Heart right ventricle (tissue), 16 donors: ENCODE data around the gene MAPKAPK2. TPM values are rescaled to one million over a fixed set of nuclear protein-coding genes. Genes with fewer than 3 reads are reported as not detected.

Source experiments
- ATAC-seq, 8 donors: fragments of 200-7000 bp; cut with Tn5 transposase; one replicate each; pipeline ENCODE4 v1.9.1; 2020; ENCODE audit warnings: mild to moderate bottlenecking in 8 of 8, moderate library complexity in 8 of 8, moderate number of reproducible peaks in 1 of 8
- DNase-seq, 2 donors: peaks; one replicate each; pipeline ENCODE4 v3.0.0-alpha.2; 2020
- H3K27ac ChIP-seq, 10 donors: fragments of 200-600 bp; sonication (generic) in 2 of 10; one replicate each; pipeline versions ENCODE4 v1.5.0 to v1.8.0; 2020 to 2022; ENCODE audit warnings: mild to moderate bottlenecking in 3 of 10
- H3K27me3 ChIP-seq, 7 donors: fragments of 200-600 bp; one replicate each; pipeline ENCODE4 v1.8.0; 2021 to 2022; ENCODE audit warnings: mild to moderate bottlenecking in 2 of 7
- H3K36me3 ChIP-seq, 9 donors: fragments of 200-600 bp; sonication (generic) in 1 of 9; one replicate each; pipeline versions ENCODE4 v1.5.0 to v1.8.0; 2020 to 2022; ENCODE audit warnings: mild to moderate bottlenecking in 2 of 9
- H3K4me1 ChIP-seq, 9 donors: fragments of 200-600 bp; sonication (generic) in 1 of 9; one replicate each; pipeline versions ENCODE4 v1.5.0 to v1.8.0; 2020 to 2022; ENCODE audit warnings: mild to moderate bottlenecking in 4 of 9
- H3K4me3 ChIP-seq, 10 donors: fragments of 200-600 bp; sonication (generic) in 2 of 10; one replicate each; pipeline versions ENCODE4 v1.5.0 to v1.8.0; 2020 to 2022; ENCODE audit warnings: mild to moderate bottlenecking in 7 of 10, moderate library complexity in 2 of 10
- H3K9me3 ChIP-seq, 11 donors: fragments of 200-600 bp in 10 of 11; sonication (generic) in 2 of 11; one replicate each; pipeline versions ENCODE4 v1.5.0 to v1.8.0; 2013 to 2022; ENCODE audit warnings: mild to moderate bottlenecking in 2 of 11, control low read depth in 1 of 11, moderate library complexity in 1 of 11
- WGBS, 2 donors: extraction: QIAGEN DNeasy Blood & Tissue Kit; methylation state at CpG; one replicate each; pipeline ENCODE4 v1.1.7; 2013; ENCODE audit warnings: inconsistent platforms in 1 of 2; 5-methylcytosine and 5-hydroxymethylcytosine counted together
- intact Hi-C, 10 donors: fragments of 100-400 bp; cut with DNase I; formaldehyde crosslinking; loops; one replicate each; pipeline versions ENCODE4 v1.11.1 to v1.14.2; 2022
- polyA plus RNA-seq, 2 donors: library from polyadenylated mRNA; stranded (reverse); fragments of 200-250 nt; gene quantifications; one replicate each; pipeline ENCODE4 v1.2.3, GENCODE V29; 2013
- total RNA-seq, 10 donors: library from RNA; stranded (reverse); fragmentation: NEBNext Ultra II Directional in 3 of 10; extraction: Animal tissue kit (Norgen Biotek cat#: 25700) in 3 of 10; gene quantifications; one replicate each; pipeline versions ENCODE4 v1.2.1 to v1.2.4, GENCODE V29; 2021 to 2023
- TF ChIP-seq, protein P1 (sequence below), 9 donors: fragments of 200-600 bp; sonication (generic) in 2 of 9; IDR thresholded peaks; one replicate each; pipeline versions ENCODE4 v1.5.0 to v1.8.0; 2021 to 2022; ENCODE audit warnings: antibody characterized with exemption in 9 of 9, mild to moderate bottlenecking in 5 of 9, moderate library complexity in 1 of 9
- donor health status: Arrhythmogenic right ventricular cardiomyopathy.
- donor health status: ischemic (EF 13 %, LVEDD 7.1; RV severe dilation, severe dysfunction).
- donor health status: healthy with polysubstance abuse.
- donor health status: DM: no; HTN: yes; CAD: no.
- donor health status: DM: no; HTN: no; CAD: no.
- donor health status: ischemic (EF 25% LVEDD 6.9; RV normal size, moderate dysfunction).
- donor health status: ischemic (EF 25% LVEDD 5.7; RV mildly dilated, moderate dysfunction).
- donor health status: healthy.
- donor health status: DM: yes; HTN: yes; CAD: no.
- donor health status: Ischemic cardiomyopathy.
- donor health status: ischemic (EF 35%, LVEDD 5.7; RV mildly dilated, moderate dysfunction).
- donor health status: nonischemic (EF 11% LVEDD 7.7; RV severe dilation, severe dysfunction).
- donor health status: DM: yes; HTN: yes; CAD: no.
- donor health status: PGD.
- donor health status: ischemic (EF 29% LVEDD 5.4; RV normal size, mild dysfunction).
- donor health status: nonischemic (EF 23%, LVEDD 6.1; RV moderate dilation, normal function).

MAPKAPK2 gene
- total and polyA plus RNA-seq, 12 donors = 101 to 323 (median 219) TPM

DNA sequence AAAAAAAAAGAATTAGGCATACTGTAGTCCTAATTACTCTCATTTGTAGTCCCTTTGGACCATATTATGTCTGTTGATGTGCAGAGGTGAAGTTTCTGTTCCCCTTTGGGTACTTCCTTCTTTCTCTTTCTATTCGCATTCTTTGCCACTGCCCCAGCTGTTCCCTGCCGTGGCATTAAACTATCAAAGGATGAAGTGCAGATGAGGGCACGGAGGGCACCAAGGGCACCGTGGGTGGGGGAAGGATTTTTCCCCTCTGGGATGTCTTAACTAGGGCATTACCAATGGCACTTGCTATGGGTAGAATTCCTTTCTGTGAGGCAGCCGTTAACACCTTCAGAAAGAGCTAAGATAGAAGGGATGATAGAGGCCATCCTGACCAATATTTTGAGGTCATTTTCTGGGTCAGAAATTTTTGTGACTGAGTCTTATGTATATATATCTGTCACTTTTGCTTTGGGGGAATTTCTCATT is 4.9 kb upstream of the MAPKAPK2 start:
- DNase-seq (no peak), ATAC-seq (no peak)
- TF ChIP-seq, protein P1, sequence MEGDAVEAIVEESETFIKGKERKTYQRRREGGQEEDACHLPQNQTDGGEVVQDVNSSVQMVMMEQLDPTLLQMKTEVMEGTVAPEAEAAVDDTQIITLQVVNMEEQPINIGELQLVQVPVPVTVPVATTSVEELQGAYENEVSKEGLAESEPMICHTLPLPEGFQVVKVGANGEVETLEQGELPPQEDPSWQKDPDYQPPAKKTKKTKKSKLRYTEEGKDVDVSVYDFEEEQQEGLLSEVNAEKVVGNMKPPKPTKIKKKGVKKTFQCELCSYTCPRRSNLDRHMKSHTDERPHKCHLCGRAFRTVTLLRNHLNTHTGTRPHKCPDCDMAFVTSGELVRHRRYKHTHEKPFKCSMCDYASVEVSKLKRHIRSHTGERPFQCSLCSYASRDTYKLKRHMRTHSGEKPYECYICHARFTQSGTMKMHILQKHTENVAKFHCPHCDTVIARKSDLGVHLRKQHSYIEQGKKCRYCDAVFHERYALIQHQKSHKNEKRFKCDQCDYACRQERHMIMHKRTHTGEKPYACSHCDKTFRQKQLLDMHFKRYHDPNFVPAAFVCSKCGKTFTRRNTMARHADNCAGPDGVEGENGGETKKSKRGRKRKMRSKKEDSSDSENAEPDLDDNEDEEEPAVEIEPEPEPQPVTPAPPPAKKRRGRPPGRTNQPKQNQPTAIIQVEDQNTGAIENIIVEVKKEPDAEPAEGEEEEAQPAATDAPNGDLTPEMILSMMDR (IDR thresholded peaks at IDR 0.05) = no peak
- intact Hi-C loops = no loop called here
- Histone ChIP-seq H3K27me3 (no peaks in the 10 kb centered on the region), H3K4me3 (no peak overlapping the region), H3K36me3 (no peaks in the 10 kb centered on the region), H3K27ac (no peak overlapping the region), H3K4me1 (peaks cover 7 to 34% (median 16%) of the 10 kb centered on the region in 9 donors), H3K9me3 (no peaks in the 10 kb centered on the region)
- WGBS, 2 donors = 55 to 69% methylated on average over 5 of the region's 5 CpGs

DNA sequence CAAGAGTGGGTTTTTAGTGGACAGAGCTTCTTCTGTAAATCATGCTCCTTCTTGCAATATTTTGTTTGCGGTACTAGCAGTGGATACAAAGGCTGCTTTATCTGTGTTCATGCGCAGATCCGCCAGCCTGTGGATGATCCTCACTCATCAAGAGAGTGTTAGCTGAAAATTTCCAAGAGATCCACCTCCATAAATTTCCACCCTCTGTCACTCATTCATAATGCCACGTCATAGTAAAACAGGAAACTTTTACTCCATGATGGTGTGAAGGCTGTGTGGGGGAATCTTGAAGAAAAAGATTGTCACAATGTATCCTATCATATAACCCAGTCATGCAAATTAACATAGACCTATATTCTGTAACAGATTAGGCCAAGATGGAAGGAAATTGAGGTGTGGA is 4.4 kb upstream of the MAPKAPK2 start:
- peaks cover 2 to 29% (median 11%) of the 10 kb centered on the region in 9 donors for H3K4me1 ChIP-seq
- intact Hi-C loops = no loop called here
- H3K4me3 ChIP-seq = no peak overlapping the region
- no peaks in the 10 kb centered on the region for H3K36me3 ChIP-seq
- TF ChIP-seq, protein P1 (IDR thresholded peaks at IDR 0.05) = no peak
- no peak for DNase-seq
- WGBS, 2 donors = 79% methylated on average over 4 of the region's 4 CpGs
- H3K27me3 ChIP-seq = no peaks in the 10 kb centered on the region
- H3K9me3 ChIP-seq = no peaks in the 10 kb centered on the region
- H3K27ac ChIP-seq = no peak overlapping the region
- no peak for ATAC-seq

DNA sequence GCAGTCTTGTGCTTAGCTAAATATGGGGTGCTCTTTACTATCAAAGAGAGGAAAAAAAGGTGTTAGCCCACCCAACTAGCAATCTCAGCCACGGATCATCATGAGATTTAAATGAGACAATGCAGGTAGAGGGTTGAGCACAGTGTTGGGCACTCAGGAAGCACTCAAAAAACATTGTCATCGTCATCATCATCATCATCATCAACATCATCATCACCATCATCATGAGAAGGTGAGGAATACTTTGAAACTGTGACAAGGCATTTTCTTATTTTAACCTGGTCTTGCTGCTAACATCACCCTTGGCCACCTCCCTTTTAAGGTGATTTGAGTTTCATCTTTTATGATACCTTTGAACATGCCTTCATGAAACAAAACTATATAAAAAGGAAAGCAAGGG is 3.3 kb upstream of the MAPKAPK2 start:
- intact Hi-C loops = no loop called here
- ATAC-seq (no peak), DNase-seq (no peak)
- Histone ChIP-seq H3K9me3 (no peaks in the 10 kb centered on the region), H3K27me3 (no peaks in the 10 kb centered on the region), H3K36me3 (no peaks in the 10 kb centered on the region), H3K4me1 (peaks cover 0 to 29% (median 7%) of the 10 kb centered on the region in 9 donors), H3K27ac (no peak overlapping the region), H3K4me3 (no peak overlapping the region)
- WGBS, 2 donors = 67 to 78% methylated on average over 2 of the region's 2 CpGs
- TF ChIP-seq, protein P1 (IDR thresholded peaks at IDR 0.05) = no peak

DNA sequence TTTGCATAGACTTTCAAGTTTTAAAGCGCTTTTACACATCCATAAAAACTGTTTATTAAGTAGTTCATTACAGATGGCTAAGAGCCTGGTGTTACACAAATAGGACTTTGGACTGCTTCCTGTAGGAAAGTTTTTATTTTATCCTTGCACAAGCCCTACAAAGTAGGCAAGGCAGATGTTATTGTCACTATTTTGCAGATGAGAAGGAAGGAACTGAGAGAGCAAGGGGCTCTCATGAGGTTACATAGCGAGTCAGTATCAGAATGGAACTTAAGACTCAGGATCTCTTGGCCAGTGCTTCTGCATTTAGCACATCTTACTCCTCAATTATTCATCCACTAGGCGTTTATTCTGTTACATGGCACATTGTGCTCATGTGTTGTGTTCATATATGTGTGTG is 2.6 kb upstream of the MAPKAPK2 start:
- Histone ChIP-seq H3K9me3 (no peaks in the 10 kb centered on the region), H3K4me3 (no peak overlapping the region), H3K36me3 (no peaks in the 10 kb centered on the region), H3K27me3 (no peaks in the 10 kb centered on the region), H3K27ac (no peak overlapping the region), H3K4me1 (peaks cover under 1 to 36% (median 15%) of the 10 kb centered on the region in 9 donors)
- DNase-seq (no peak), ATAC-seq (no peak)
- TF ChIP-seq, protein P1 (IDR thresholded peaks at IDR 0.05) = no peak
- intact Hi-C loops = no loop called here
- WGBS, 2 donors = 66 to 76% methylated on average over 3 of the region's 3 CpGs
